GM12878 (cell line): ENCODE results near the gene XPO5. TPM values are rescaled to one million over a fixed set of nuclear protein-coding genes. Genes with fewer than 3 reads are reported as not detected.

Experiments used
- ATAC-seq: fragments of 200-7000 bp; cut with Tn5 transposase; 3 replicates; pipeline ENCODE4 v1.9.1; 2020; ENCODE audit warnings: mild to moderate bottlenecking, moderate library complexity
- BruUV-seq: library from RNA; stranded (reverse); fragments of 400-500 nt; replicated peaks from 2 replicates; lab custom pipeline; 2021; lab: Mats Ljungman, UMichigan
- CTCF ChIA-PET: fragments of 300-600 bp; sonication (Branson Sonifier 250); formaldehyde crosslinking; extraction: SDS; loops from one replicate; lab custom pipeline; 2021; ENCODE audit warnings: inconsistent platforms; lab: Yijun Ruan, JAX
- POLR2A ChIA-PET: fragments of 350-600 bp; formaldehyde crosslinking; extraction: SDS; loops from one replicate; lab custom pipeline; 2021; ENCODE audit warnings: inconsistent platforms; lab: Charles Lee
- RAD21 ChIA-PET: fragments of 300-600 bp; sonication (Branson Sonifier 250); formaldehyde crosslinking; loops from one replicate; lab custom pipeline; 2023; ENCODE audit warnings: antibody characterized with exemption; ENCODE audit not compliant: unreplicated experiment; lab: Charles Lee
- SMC1A ChIA-PET: fragments of 300-600 bp; sonication (Branson Sonifier 250); formaldehyde crosslinking; loops from one replicate; lab custom pipeline; 2023; ENCODE audit not compliant: unreplicated experiment, uncharacterized antibody; lab: Charles Lee
- DNase-seq: peaks from one replicate; pipeline ENCODE4 v3.0.0-alpha.2; 2011; ENCODE audit warnings: low read depth, low spot score
- FAIRE-seq: peaks from 3 replicates; lab custom pipeline; 2011; peaks lifted over from hg19 to GRCh38; lab: Jason Lieb, UNC
- H2AFZ ChIP-seq: 2 replicates; pipeline ENCODE4 v1.6.0; 2011; ENCODE audit warnings: low read depth, low read length, control low read depth; ENCODE audit not compliant: control insufficient read depth
- H3K27ac ChIP-seq: 2 replicates; pipeline ENCODE4 v1.5.1; 2011; ENCODE audit warnings: control low read depth; ENCODE audit not compliant: control insufficient read depth, insufficient read depth
- H3K27me3 ChIP-seq, 2 experiments: replicated peaks in 1 of 2; 2 replicates each; pipeline versions ENCODE4 v1.6.0 to v1.6.1; 2011; ENCODE audit warnings: low read length in 1 of 2; ENCODE audit not compliant: control insufficient read depth in 2 of 2, insufficient read depth in 2 of 2
- H3K36me3 ChIP-seq, 2 experiments: 2 replicates each; pipeline ENCODE4 v1.5.1; 2011; ENCODE audit warnings: low read length in 1 of 2; ENCODE audit not compliant: control insufficient read depth in 2 of 2, insufficient read depth in 2 of 2
- H3K4me1 ChIP-seq: 2 replicates; pipeline ENCODE4 v1.6.1; 2011; ENCODE audit warnings: mild to moderate bottlenecking, low read length, moderate library complexity, mixed read lengths; ENCODE audit not compliant: control insufficient read depth, insufficient read depth
- H3K4me2 ChIP-seq: 2 replicates; pipeline ENCODE4 v1.6.0; 2011; ENCODE audit warnings: control low read depth; ENCODE audit not compliant: control insufficient read depth, insufficient read depth
- H3K4me3 ChIP-seq: fragments of 200-600 bp; sonication (generic); 2 replicates; pipeline ENCODE4 v1.5.1; 2016
- H3K79me2 ChIP-seq: 2 replicates; pipeline ENCODE4 v1.6.0; 2011; ENCODE audit warnings: low read length; ENCODE audit not compliant: control insufficient read depth, insufficient read depth
- H3K9ac ChIP-seq: 2 replicates; pipeline ENCODE4 v1.8.0; 2011; ENCODE audit warnings: low read length, control low read depth, mixed read lengths; ENCODE audit not compliant: control insufficient read depth, insufficient read depth
- H3K9me3 ChIP-seq: replicated peaks from 3 replicates; pipeline ENCODE4 v1.5.1; 2011; ENCODE audit warnings: mild to moderate bottlenecking, low read length; ENCODE audit not compliant: control insufficient read depth, insufficient read depth
- H4K20me1 ChIP-seq: 2 replicates; pipeline ENCODE4 v1.6.0; 2011; ENCODE audit not compliant: control insufficient read depth, insufficient read depth
- CBX5 ChIP-seq: sonication (generic); IDR thresholded peaks from 2 replicates; pipeline ENCODE4 v1.6.1; 2016; ENCODE audit warnings: low read depth, moderate library complexity, mild to moderate bottlenecking, inconsistent platforms
- DPF2 ChIP-seq: fragments of 450-650 bp; IDR thresholded peaks from 2 replicates; pipeline ENCODE4 v1.6.1; 2017; ENCODE audit warnings: mild to moderate bottlenecking
- ETV6 ChIP-seq, 2 experiments: fragments of 450-650 bp in 1 of 2; IDR thresholded peaks in 1 of 2; conservative IDR thresholded peaks in 1 of 2; 2 replicates each; pipeline ENCODE4 v1.6.1; 2014; ENCODE audit warnings: antibody characterized with exemption in 1 of 2, borderline replicate concordance in 1 of 2, low read depth in 1 of 2, mild to moderate bottlenecking in 1 of 2, moderate library complexity in 1 of 2
- FOS ChIP-seq: IDR thresholded peaks from 3 replicates; pipeline ENCODE4 v1.6.1; 2011; ENCODE audit warnings: borderline replicate concordance; ENCODE audit not compliant: insufficient read length; ENCODE audit errors: extremely low read depth
- FOXK2 ChIP-seq: fragments of 450-650 bp; IDR thresholded peaks from 2 replicates; pipeline ENCODE4 v1.6.1; 2017; ENCODE audit warnings: mild to moderate bottlenecking, moderate library complexity
- HDAC2 ChIP-seq: fragments of 200-600 bp; sonication (generic); IDR thresholded peaks from 2 replicates; pipeline ENCODE4 v1.6.1; 2017
- IKZF2 ChIP-seq, 2 experiments: fragments of 450-650 bp; IDR thresholded peaks; 2 replicates each; pipeline ENCODE4 v1.6.1; 2017; ENCODE audit warnings: mild to moderate bottlenecking in 2 of 2, moderate library complexity in 2 of 2
- MXI1 ChIP-seq: fragments of 150-350 bp; IDR thresholded peaks from 2 replicates; pipeline ENCODE4 v1.6.1; 2011; ENCODE audit warnings: low read depth, mild to moderate bottlenecking, inconsistent platforms, low read length, improper control_type of control experiment
- NFYB ChIP-seq: IDR thresholded peaks from 2 replicates; pipeline ENCODE4 v1.6.1; 2011; ENCODE audit warnings: low read depth, mild to moderate bottlenecking, low read length, improper control_type of control experiment, moderate library complexity; ENCODE audit not compliant: insufficient read depth
- PML ChIP-seq: IDR thresholded peaks from 2 replicates; pipeline ENCODE4 v1.6.1; 2012; ENCODE audit warnings: low read length, inconsistent platforms
- POU2F2 ChIP-seq: IDR thresholded peaks from 3 replicates; pipeline ENCODE4 v1.6.1; 2011; ENCODE audit warnings: low read depth, mild to moderate bottlenecking, low read length, borderline replicate concordance
- SMAD1 ChIP-seq: fragments of 450-650 bp; IDR thresholded peaks from 2 replicates; pipeline ENCODE4 v1.6.1; 2018; ENCODE audit warnings: mild to moderate bottlenecking, low read depth; ENCODE audit not compliant: partially characterized antibody
- ZZZ3 ChIP-seq: IDR thresholded peaks from 2 replicates; pipeline ENCODE4 v1.6.1; 2011; ENCODE audit warnings: low read depth; ENCODE audit not compliant: control insufficient read depth, insufficient read length
- WGBS: methylation state at CpG from one replicate; pipeline ENCODE4 v1.1.6; 2016; ENCODE audit warnings: low lambda C conversion rate; ENCODE audit not compliant: insufficient replicate concordance, insufficient coverage; ENCODE audit errors: missing lambda C conversion rate; 5-methylcytosine and 5-hydroxymethylcytosine counted together
- in situ Hi-C: fragments of 300-500 bp; cut with MboI; formaldehyde crosslinking; loops from 9 replicates; pipeline ENCODE4 v1.14.3; 2018; ENCODE audit warnings: mixed read lengths
- intact Hi-C: fragments of 100-400 bp; cut with micrococcal nuclease; formaldehyde crosslinking; loops from one replicate; pipeline ENCODE4 v1.14.2; 2022; ENCODE audit not compliant: unreplicated experiment
- polyA plus RNA-seq, 11 experiments: library from polyadenylated mRNA; depleted of rRNA in 4 of 11; unstranded in 6 of 11; stranded (reverse) in 5 of 11; fragments of >200 nt; fragmentation: Nextera tagmentation in 4 of 11; fragmentation: Illumina TruSeq in 1 of 11; extraction: Ambion mirVana in 4 of 11; extraction: Trizol in 1 of 11; gene quantifications; 1 replicate in 1 of 11; 2 replicates in 10 of 11; pipeline versions ENCODE4 v1.2.1 to v1.2.3, GENCODE V29; 2011 to 2016; ENCODE audit warnings: inconsistent platforms in 2 of 11, missing spikeins in 2 of 11, low read depth in 1 of 11
- total RNA-seq, 4 experiments: library from RNA; depleted of rRNA in 3 of 4; stranded (reverse); fragments of >200 nt in 3 of 4; fragmentation: Illumina TruSeq in 1 of 4; extraction: Trizol in 1 of 4; gene quantifications; 2 replicates each; pipeline versions ENCODE4 v1.2.1 to v1.2.3, GENCODE V29; 2013 to 2021
- TF ChIP-seq, protein P1 (sequence below): fragments of 450-650 bp; IDR thresholded peaks from 2 replicates; pipeline ENCODE4 v1.6.1; 2018; ENCODE audit warnings: mild to moderate bottlenecking, low read depth, moderate library complexity; ENCODE audit not compliant: partially characterized antibody

Gene XPO5
- total and polyA plus RNA-seq, 10 of the 15 experiments (the other 5 are each of a cell fraction or from before 2014, with no cell fraction given) = 11.3 to 76.0 (median 41.6) TPM

DNA sequence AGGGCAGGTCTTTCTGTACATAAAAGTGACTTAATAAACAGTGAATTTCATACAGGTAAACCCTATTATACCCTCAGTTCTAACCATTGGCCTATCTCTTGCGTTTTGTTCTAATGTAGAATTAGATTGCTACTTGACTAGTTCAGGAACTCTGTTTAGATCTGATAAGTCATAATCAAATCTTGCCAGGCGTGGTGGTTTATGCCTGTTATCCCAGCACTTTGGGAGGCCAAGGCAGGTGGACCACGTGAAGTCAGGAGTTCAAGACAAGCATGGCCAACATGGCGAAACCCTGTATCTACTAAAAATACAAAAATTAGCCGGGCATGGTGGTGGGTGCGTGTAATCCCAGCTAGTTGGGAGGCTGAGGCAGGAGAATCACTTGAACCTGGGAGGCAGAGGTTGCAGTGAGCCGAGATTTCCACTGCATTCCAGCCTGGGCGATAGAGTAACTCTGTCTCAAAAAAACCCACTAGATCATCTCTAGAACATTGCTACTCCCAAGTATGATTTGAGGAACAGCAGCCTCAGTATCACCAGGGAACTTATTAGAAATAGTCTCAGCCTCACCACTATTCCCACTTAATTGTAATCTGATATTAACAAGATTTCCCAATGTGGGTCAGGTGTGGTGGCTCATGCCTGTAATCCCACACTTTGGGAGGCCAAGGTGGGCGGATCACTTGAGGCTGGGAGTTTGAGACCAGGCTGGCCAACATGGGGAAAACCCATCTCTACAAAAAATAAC lies 41.1 kb upstream of the XPO5 start:
- DNase-seq = no peak
- SMC1A ChIA-PET = no interaction called here
- TF ChIP-seq CBX5 (no peak), PML (0 out of 2 replicates have a peak, but pooled peaks have one; percentile 48)

DNA sequence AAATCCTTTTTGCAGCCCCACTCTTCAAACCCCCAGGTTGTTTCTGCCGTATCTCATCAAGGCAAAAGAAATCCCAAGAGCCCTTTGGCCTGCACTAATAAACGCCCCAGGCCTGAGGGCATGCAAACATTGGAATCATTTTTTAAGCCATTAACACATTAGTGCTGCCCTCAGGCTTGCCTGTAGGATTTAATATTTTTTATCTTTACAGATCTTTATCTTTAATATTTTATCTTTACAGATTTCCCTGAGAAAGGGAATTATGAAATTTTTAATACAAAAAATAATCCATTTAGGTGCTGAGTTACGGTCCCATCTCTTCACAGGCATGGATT lies 38.5 kb upstream of the XPO5 start:
- no peaks in the 10 kb centered on the region for H3K9me3 ChIP-seq
- no peak overlapping the region for H2AFZ ChIP-seq
- 82% methylated on average over 3 of the region's 3 CpGs for WGBS
- H3K36me3 ChIP-seq = peaks cover 13 to 27% of the 10 kb centered on the region in 2 experiments
- ChIA-PET SMC1A (interaction anchor here (0.9 kb wide), 1 partner anchor 52 kb away, joined by 3 read pairs; no protein-coding TSS in a partner anchor), CTCF (interaction anchor here (1.2 kb wide), 1 partner anchor 16 kb away, joined by 3 read pairs; no protein-coding TSS in a partner anchor), POLR2A (no interaction called here), RAD21 (no interaction called here)
- H3K27ac ChIP-seq = no peak overlapping the region
- H3K4me1 ChIP-seq = no peaks in the 10 kb centered on the region
- no peaks in the 10 kb centered on the region for H3K79me2 ChIP-seq
- H4K20me1 ChIP-seq = no peaks in the 10 kb centered on the region
- no TSS peak for BruUV-seq
- H3K27me3 ChIP-seq = no peaks in the 10 kb centered on the region
- ATAC-seq = no peak
- no peak overlapping the region for H3K4me2 ChIP-seq
- intact Hi-C loops = no loop called here
- in situ Hi-C loops = no loop called here
- no peak for DNase-seq
- no peak overlapping the region for H3K9ac ChIP-seq
- no peak for FAIRE-seq
- H3K4me3 ChIP-seq = no peak overlapping the region
- TF ChIP-seq PML (no peak), ETV6 (conservative IDR thresholded peaks at IDR 0.05 in 1 of 2, IDR thresholded peaks at IDR 0.05 in 1 of 2; ENCODE audit: borderline replicate concordance in 1 of 2, low read depth in 1 of 2) (no peak), FOXK2 (no peak), SMAD1 (no peak), ZZZ3 (no peak), HDAC2 (no peak), FOS (no peak), DPF2 (no peak), POU2F2 (no peak), MXI1 (no peak), NFYB (no peak), IKZF2 (IDR thresholded peaks at IDR 0.05) (no peak)
- TF ChIP-seq, protein P1, sequence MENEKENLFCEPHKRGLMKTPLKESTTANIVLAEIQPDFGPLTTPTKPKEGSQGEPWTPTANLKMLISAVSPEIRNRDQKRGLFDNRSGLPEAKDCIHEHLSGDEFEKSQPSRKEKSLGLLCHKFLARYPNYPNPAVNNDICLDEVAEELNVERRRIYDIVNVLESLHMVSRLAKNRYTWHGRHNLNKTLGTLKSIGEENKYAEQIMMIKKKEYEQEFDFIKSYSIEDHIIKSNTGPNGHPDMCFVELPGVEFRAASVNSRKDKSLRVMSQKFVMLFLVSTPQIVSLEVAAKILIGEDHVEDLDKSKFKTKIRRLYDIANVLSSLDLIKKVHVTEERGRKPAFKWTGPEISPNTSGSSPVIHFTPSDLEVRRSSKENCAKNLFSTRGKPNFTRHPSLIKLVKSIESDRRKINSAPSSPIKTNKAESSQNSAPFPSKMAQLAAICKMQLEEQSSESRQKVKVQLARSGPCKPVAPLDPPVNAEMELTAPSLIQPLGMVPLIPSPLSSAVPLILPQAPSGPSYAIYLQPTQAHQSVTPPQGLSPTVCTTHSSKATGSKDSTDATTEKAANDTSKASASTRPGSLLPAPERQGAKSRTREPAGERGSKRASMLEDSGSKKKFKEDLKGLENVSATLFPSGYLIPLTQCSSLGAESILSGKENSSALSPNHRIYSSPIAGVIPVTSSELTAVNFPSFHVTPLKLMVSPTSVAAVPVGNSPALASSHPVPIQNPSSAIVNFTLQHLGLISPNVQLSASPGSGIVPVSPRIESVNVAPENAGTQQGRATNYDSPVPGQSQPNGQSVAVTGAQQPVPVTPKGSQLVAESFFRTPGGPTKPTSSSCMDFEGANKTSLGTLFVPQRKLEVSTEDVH = no peak

More for the DNA sequence above, 41.1 kb upstream of the XPO5 start:
- Histone ChIP-seq H4K20me1 (no peaks in the 10 kb centered on the region), H3K9ac (no peak overlapping the region), H2AFZ (no peak overlapping the region), H3K27me3 (no peaks in the 10 kb centered on the region), H3K4me2 (no peak overlapping the region), H3K27ac (no peak overlapping the region), H3K9me3 (no peaks in the 10 kb centered on the region), H3K4me1 (no peaks in the 10 kb centered on the region), H3K4me3 (no peak overlapping the region), H3K36me3 (peaks cover 14 to 31% of the 10 kb centered on the region in 2 experiments), H3K79me2 (no peaks in the 10 kb centered on the region)
- RAD21 ChIA-PET = interaction anchor here (0.6 kb wide), 1 partner anchor 19 kb away, joined by 4 read pairs; no protein-coding TSS in a partner anchor
- FAIRE-seq (no peak), ATAC-seq (no peak)
- 83% methylated on average over 9 of the region's 9 CpGs for WGBS
- CTCF ChIA-PET = interaction anchor here (0.7 to 4.0 kb wide), 4 partner anchors 8 to 462 kb away, joined by 3 to 15 read pairs (median 4); no protein-coding TSS in a partner anchor
- BruUV-seq = no TSS peak
- POLR2A ChIA-PET = interaction anchor here (0.6 to 0.7 kb wide), 3 partner anchors 12 to 208 kb away, joined by 3 to 4 read pairs (median 4); partner anchors contain the start of gene GTPBP2
- intact Hi-C loops (no loop called here), in situ Hi-C loops (no loop called here)
